Stomach (tissue), 9 donors: ENCODE measurements around the gene CEP164. TPM values are rescaled to one million over a fixed set of nuclear protein-coding genes. Genes with fewer than 3 reads are reported as not detected.
A peak's percentile ranks its signal among the peaks of the same experiment; 100 is the strongest.

ENCODE experiments used
- DNase-seq, 2 donors: peaks; one replicate each; pipeline versions ENCODE4 v3.0.0 to v3.0.0-alpha.2; 2013 to 2019
- H3K27ac ChIP-seq, 5 donors: fragments of 200-600 bp in 4 of 5; sonication (generic) in 4 of 5; one replicate each; pipeline ENCODE4 v1.5.1; 2013 to 2019; ENCODE audit warnings: mild to moderate bottlenecking in 1 of 5, moderate library complexity in 1 of 5
- H3K27me3 ChIP-seq, 3 donors: fragments of 200-600 bp; sonication (generic); one replicate each; pipeline ENCODE4 v1.5.1; 2017 to 2019; ENCODE audit warnings: mixed run types in 1 of 3
- H3K36me3 ChIP-seq, 4 donors: fragments of 200-600 bp; sonication (generic); 1 replicate in 3 of 4; 2 replicates in 1 of 4; pipeline ENCODE4 v1.5.1; 2016 to 2019
- H3K4me1 ChIP-seq, 4 donors: fragments of 200-600 bp; sonication (generic); one replicate each; pipeline ENCODE4 v1.5.1; 2016 to 2019
- H3K4me3 ChIP-seq, 4 donors: fragments of 200-600 bp; sonication (generic) in 3 of 4; one replicate each; pipeline ENCODE4 v1.5.1; 2016 to 2019; ENCODE audit warnings: mild to moderate bottlenecking in 1 of 4
- H3K9me3 ChIP-seq, 4 donors: fragments of 200-600 bp; sonication (generic); one replicate each; pipeline ENCODE4 v1.5.1; 2016 to 2019
- EP300 ChIP-seq: sonication (generic); formaldehyde crosslinking; IDR thresholded peaks from one replicate; pipeline ENCODE4 v1.6.1; 2017; ENCODE audit warnings: antibody characterized with exemption
- POLR2A ChIP-seq, 4 donors: fragments of 450-650 bp; IDR thresholded peaks; one replicate each; pipeline ENCODE4 v1.6.1; 2016; ENCODE audit warnings: antibody characterized with exemption in 4 of 4, control low read depth in 2 of 4, mild to moderate bottlenecking in 1 of 4, moderate library complexity in 1 of 4
- POLR2AphosphoS5 ChIP-seq, 3 donors: sonication (generic); formaldehyde crosslinking; IDR thresholded peaks; one replicate each; pipeline ENCODE4 v1.6.1; 2016; ENCODE audit warnings: antibody characterized with exemption in 3 of 3
- WGBS, 5 donors: extraction: QIAGEN DNeasy Blood & Tissue Kit in 3 of 5; methylation state at CpG; one replicate each; pipeline versions ENCODE4 v1.1.5 to v1.1.7; 2013 to 2018; 5-methylcytosine and 5-hydroxymethylcytosine counted together
- intact Hi-C: fragments of 100-400 bp; cut with DNase I; formaldehyde crosslinking; loops from one replicate; pipeline ENCODE4 v1.15.1; 2023; ENCODE audit warnings: low total_unique reads
- polyA plus RNA-seq, 3 donors: library from polyadenylated mRNA; stranded (reverse); fragments of 200-250 nt; gene quantifications; one replicate each; pipeline ENCODE4 v1.2.3, GENCODE V29; 2013
- total RNA-seq, 5 donors: library from RNA; depleted of rRNA; stranded (reverse); fragments of >200 nt; gene quantifications; one replicate each; pipeline versions ENCODE4 v1.1.0 to v1.2.3, GENCODE V29; 2014 to 2016
- TF ChIP-seq, protein P1 (sequence below), 7 experiments: fragments of 450-650 bp in 4 of 7; fragments of 200-600 bp in 3 of 7; sonication (generic) in 3 of 7; IDR thresholded peaks; one replicate each; pipeline ENCODE4 v1.5.1; 2016 to 2019; ENCODE audit warnings: antibody characterized with exemption in 7 of 7, control low read depth in 2 of 7, mild to moderate bottlenecking in 1 of 7
- donor health status: healthy with polysubstance abuse.
- donor health status: Bipolar disorder and iron deficiency.
- donor health status: healthy.

The CEP164 gene
- total and polyA plus RNA-seq, 8 donors, result 9.5 to 40.9 (median 16.9) TPM

DNA sequence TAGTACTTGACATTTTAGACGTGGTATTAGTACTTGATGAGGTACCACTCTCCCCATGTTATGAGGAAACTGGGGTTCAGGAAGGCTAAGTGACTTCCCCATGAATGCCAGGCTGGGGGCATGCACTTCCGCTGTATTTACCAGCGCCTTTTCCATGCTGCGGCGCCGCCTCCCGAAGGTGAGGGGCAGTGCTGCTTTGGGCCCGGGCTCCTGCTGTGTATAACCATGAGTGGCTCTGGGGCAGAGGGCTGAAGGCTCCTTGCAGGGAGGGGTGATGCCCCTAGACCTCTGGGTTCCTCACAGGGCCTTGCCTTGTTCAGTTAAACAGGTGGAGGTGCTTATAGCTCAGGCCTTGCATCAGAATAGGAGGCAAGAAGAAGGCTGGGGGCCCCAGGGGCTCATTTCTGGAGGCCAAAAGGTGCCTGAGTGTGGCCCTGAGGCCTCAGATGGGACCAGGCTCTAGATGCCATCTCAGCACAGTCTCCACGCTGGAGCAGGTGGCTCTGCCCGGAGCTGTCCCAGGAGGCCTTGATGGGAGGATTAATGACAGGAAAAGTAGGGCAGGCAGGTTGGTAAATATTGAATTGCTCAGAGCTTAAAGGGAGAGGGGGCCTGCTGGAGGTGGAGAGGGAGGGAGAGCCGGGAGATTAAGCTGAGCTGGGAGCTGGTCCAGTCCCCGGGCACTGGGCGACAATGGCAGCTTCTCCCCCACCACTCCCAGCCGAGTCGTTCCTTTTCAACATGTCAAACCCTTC, 129.6 kb downstream of the CEP164 start:
- TF ChIP-seq POLR2AphosphoS5 (IDR thresholded peaks at IDR 0.05), result no peak
- TF ChIP-seq EP300, result no peak
- TF ChIP-seq POLR2A (IDR thresholded peaks at IDR 0.05), result no peak
- TF ChIP-seq, protein P1, sequence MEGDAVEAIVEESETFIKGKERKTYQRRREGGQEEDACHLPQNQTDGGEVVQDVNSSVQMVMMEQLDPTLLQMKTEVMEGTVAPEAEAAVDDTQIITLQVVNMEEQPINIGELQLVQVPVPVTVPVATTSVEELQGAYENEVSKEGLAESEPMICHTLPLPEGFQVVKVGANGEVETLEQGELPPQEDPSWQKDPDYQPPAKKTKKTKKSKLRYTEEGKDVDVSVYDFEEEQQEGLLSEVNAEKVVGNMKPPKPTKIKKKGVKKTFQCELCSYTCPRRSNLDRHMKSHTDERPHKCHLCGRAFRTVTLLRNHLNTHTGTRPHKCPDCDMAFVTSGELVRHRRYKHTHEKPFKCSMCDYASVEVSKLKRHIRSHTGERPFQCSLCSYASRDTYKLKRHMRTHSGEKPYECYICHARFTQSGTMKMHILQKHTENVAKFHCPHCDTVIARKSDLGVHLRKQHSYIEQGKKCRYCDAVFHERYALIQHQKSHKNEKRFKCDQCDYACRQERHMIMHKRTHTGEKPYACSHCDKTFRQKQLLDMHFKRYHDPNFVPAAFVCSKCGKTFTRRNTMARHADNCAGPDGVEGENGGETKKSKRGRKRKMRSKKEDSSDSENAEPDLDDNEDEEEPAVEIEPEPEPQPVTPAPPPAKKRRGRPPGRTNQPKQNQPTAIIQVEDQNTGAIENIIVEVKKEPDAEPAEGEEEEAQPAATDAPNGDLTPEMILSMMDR (IDR thresholded peaks at IDR 0.05), result no peak
- H3K4me3 ChIP-seq, result no peak overlapping the region
- peak in 1 of 2 donors; percentile 61 for DNase-seq
- WGBS, 5 donors, result 57 to 75% (median 66%) methylated on average over 13 to 15 of the region's 15 CpGs
- H3K27ac ChIP-seq, result no peak overlapping the region
- H3K4me1 ChIP-seq, result no peaks in the 10 kb centered on the region
- peaks cover 0 to 26% (median 0%) of the 10 kb centered on the region in 4 donors for H3K36me3 ChIP-seq
- intact Hi-C loops, result no loop called here
- peaks cover 0 to 23% (median 10%) of the 10 kb centered on the region in 4 donors for H3K9me3 ChIP-seq
- H3K27me3 ChIP-seq, result peaks cover 0 to 14% (median 0%) of the 10 kb centered on the region in 3 donors

DNA sequence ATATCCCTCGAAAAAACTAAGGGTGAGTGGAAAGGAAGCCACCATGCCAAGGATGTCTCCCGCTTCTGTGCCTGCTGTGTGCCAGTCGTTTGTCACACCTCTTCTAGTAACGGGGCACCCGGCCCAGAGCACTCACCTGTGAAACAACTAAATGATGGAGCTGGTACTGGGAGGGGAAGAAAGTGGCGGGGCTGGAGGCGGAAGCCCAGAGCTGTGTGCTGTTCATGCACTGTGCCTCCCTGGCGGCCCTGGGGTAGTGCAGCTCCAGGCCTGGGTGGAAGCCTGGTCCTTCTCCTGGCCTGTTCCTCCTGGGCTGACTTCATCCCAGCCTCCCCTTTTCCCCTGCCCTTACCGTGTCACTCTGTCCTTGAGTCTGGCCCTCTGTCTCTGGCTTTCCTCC, 130.2 kb downstream of the CEP164 start:
- Histone ChIP-seq H3K27ac (no peak overlapping the region), H3K36me3 (peaks cover 0 to 26% (median 0%) of the 10 kb centered on the region in 4 donors), H3K4me3 (no peak overlapping the region), H3K9me3 (peaks cover 0 to 22% (median 10%) of the 10 kb centered on the region in 4 donors), H3K27me3 (peaks cover 0 to 14% (median 0%) of the 10 kb centered on the region in 3 donors), H3K4me1 (no peaks in the 10 kb centered on the region)
- TF ChIP-seq POLR2A (IDR thresholded peaks at IDR 0.05) (no peak), POLR2AphosphoS5 (IDR thresholded peaks at IDR 0.05) (no peak), EP300 (no peak)
- TF ChIP-seq, protein P1 (IDR thresholded peaks at IDR 0.05), result no peak
- 59 to 77% (median 61%) methylated on average over 9 of the region's 9 CpGs for WGBS, 5 donors
- intact Hi-C loops, result no loop called here
- DNase-seq, result peak in 1 of 2 donors; percentile 32

DNA sequence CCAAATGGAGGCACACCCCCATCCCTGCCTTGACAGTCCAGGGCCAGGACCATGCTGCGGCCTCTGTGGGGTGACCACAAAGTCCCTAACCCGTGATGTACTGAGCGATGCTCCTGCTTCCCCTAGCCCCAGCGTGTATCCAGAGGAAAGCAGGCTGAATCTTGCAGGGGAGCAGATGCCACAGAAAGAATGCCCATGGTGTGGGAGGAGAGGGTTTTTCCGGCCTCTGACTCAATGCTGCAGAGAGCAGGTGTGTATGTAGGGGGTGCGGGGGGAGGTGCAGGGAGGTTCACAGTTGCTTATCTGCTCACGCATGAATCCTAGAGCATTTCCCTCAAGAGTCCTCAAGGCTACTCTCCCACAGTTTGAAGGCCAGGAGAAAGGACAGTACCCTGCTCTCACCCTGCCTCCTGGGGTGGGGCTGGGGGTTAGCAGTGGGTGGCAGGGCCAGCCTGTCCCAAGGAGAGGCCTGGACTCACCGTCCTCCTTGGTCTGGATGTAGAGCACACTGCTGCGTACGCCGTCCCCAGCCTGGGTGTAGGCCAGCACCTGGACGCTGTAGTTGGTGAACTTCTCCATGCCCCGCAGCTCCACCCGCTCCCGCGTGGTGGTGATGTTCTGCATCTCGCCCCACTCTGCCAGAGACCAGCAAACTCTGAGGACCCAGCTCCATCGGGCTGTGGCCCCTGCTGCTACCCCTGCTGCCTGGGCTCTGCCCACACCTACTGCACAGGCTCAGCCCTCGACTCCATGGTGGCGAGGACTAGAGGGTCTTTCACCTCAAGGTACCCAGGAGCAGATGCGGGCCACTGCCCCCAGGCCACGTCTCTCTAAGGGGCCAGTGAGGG, 130.8 kb downstream of the CEP164 start:
- Histone ChIP-seq H3K4me1 (no peaks in the 10 kb centered on the region), H3K4me3 (no peak overlapping the region), H3K27ac (no peak overlapping the region), H3K9me3 (peaks cover 0 to 17% (median 10%) of the 10 kb centered on the region in 4 donors), H3K27me3 (peaks cover 0 to 14% (median 0%) of the 10 kb centered on the region in 3 donors), H3K36me3 (peaks cover 0 to 26% (median 0%) of the 10 kb centered on the region in 4 donors)
- TF ChIP-seq POLR2A (IDR thresholded peaks at IDR 0.05) (no peak), POLR2AphosphoS5 (IDR thresholded peaks at IDR 0.05) (no peak), EP300 (no peak)
- TF ChIP-seq, protein P1 (IDR thresholded peaks at IDR 0.05), result no peak
- DNase-seq, result no peak
- WGBS, 5 donors, result 86 to 94% (median 87%) methylated on average over 13 to 22 of the region's 22 CpGs
- intact Hi-C loops, result no loop called here
